ENCODE data around the gene TBCE.
"Not testable (repeated sequence)": the region's sequence is repeated elsewhere in the genome, so short reads cannot be mapped to it uniquely, and the experiment has no call there.

GRCh38 chr1:235462832-235463231 lies 95.6 kb downstream of the TBCE start:
- TF ChIP-seq CTCF (IDR thresholded peaks at IDR 0.05; ENCODE audit: poor library complexity); EZH2 (IDR thresholded peaks at IDR 0.05; ENCODE audit: borderline replicate concordance); EZH2phosphoT487 (IDR thresholded peaks at IDR 0.05; ENCODE audit: low read depth, severe bottlenecking, unreplicated experiment): not testable (repeated sequence)

Data from hepatocyte (in vitro differentiated cells).